ENCODE results near the gene ARPC2. TPM values are rescaled to one million over a fixed set of nuclear protein-coding genes. Genes with fewer than 3 reads are reported as not detected.

ARPC2 gene
- total and polyA plus RNA-seq, 10 of the 15 experiments (the other 5 are each of a cell fraction or from before 2014, with no cell fraction given): 440 to 980 (median 709) TPM

GRCh38 chr2:218300141-218300540, 83.2 kb downstream of the ARPC2 start:
- POLR2A ChIA-PET: interaction anchor here (0.7 kb wide), 1 partner anchor 12 kb away, joined by 3 read pairs; no protein-coding TSS in a partner anchor
- RAD21 ChIA-PET (ENCODE audit: unreplicated experiment): interaction anchor here (0.7 to 1.5 kb wide), 2 partner anchors 13 to 94 kb away, joined by 3 read pairs; no protein-coding TSS in a partner anchor
- in situ Hi-C loops (cut with MboI) (no loop called here), intact Hi-C loops (cut with micrococcal nuclease; ENCODE audit: unreplicated experiment) (loop anchor here (2.0 to 5.0 kb wide), 2 partner anchors 167 to 547 kb away; no protein-coding TSS in a partner anchor)
- H3K9ac ChIP-seq (ENCODE audit: control insufficient read depth, insufficient read depth, low read length): no peak overlapping the region
- 63% methylated on average over 4 of the region's 4 CpGs for WGBS (ENCODE audit: insufficient coverage, insufficient replicate concordance, low lambda C conversion rate, missing lambda C conversion rate)
- H3K4me1 ChIP-seq (ENCODE audit: control insufficient read depth, insufficient read depth, low read length): no peaks in the 10 kb centered on the region
- H4K20me1 ChIP-seq (ENCODE audit: control insufficient read depth, insufficient read depth): no peaks in the 10 kb centered on the region
- no peaks in the 10 kb centered on the region for H3K27me3 ChIP-seq (replicated peaks in 1 of 2; ENCODE audit: control insufficient read depth in 2 of 2, insufficient read depth in 2 of 2, low read length in 1 of 2)
- ATAC-seq: no peak
- no peak overlapping the region for H2AFZ ChIP-seq (ENCODE audit: control insufficient read depth, low read depth, low read length)
- no peak for FAIRE-seq
- H3K27ac ChIP-seq (ENCODE audit: control insufficient read depth, insufficient read depth): no peak overlapping the region
- no peaks in the 10 kb centered on the region for H3K79me2 ChIP-seq (ENCODE audit: control insufficient read depth, insufficient read depth, low read length)
- no peak overlapping the region for H3K4me2 ChIP-seq (ENCODE audit: control insufficient read depth, insufficient read depth)
- SMC1A ChIA-PET (ENCODE audit: uncharacterized antibody, unreplicated experiment): interaction anchor here (2.3 to 5.5 kb wide), 2 partner anchors 27 to 53 kb away, joined by 6 to 45 read pairs; partner anchors contain the start of genes AAMP and PNKD
- no peaks in the 10 kb centered on the region for H3K36me3 ChIP-seq (ENCODE audit: control insufficient read depth in 2 of 2, insufficient read depth in 2 of 2, low read length in 1 of 2)
- DNase-seq (ENCODE audit: low read depth, low spot score): no peak
- TF ChIP-seq, protein P1, sequence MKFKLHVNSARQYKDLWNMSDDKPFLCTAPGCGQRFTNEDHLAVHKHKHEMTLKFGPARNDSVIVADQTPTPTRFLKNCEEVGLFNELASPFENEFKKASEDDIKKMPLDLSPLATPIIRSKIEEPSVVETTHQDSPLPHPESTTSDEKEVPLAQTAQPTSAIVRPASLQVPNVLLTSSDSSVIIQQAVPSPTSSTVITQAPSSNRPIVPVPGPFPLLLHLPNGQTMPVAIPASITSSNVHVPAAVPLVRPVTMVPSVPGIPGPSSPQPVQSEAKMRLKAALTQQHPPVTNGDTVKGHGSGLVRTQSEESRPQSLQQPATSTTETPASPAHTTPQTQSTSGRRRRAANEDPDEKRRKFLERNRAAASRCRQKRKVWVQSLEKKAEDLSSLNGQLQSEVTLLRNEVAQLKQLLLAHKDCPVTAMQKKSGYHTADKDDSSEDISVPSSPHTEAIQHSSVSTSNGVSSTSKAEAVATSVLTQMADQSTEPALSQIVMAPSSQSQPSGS (IDR thresholded peaks at IDR 0.05; ENCODE audit: low read length): no peak
- TF ChIP-seq ATF7 (IDR thresholded peaks at IDR 0.05; ENCODE audit: low read depth) (no peak), BMI1 (IDR thresholded peaks at IDR 0.05; ENCODE audit: borderline replicate concordance) (no peak)
- H3K9me3 ChIP-seq (replicated peaks; ENCODE audit: control insufficient read depth, insufficient read depth, low read length): no peaks in the 10 kb centered on the region
- no TSS peak for BruUV-seq (replicated peaks)
- no peak overlapping the region for H3K4me3 ChIP-seq
- CTCF ChIA-PET: interaction anchor here (0.6 to 2.7 kb wide), 5 partner anchors 10 to 371 kb away, joined by 3 to 25 read pairs (median 6); partner anchors contain the start of gene CATIP

Measured in GM12878 (cell line).